Measurements from ENCODE around the gene GTF2IRD2.
"Not testable (repeated sequence)": the region's sequence is repeated elsewhere in the genome, so short reads cannot be mapped to it uniquely, and the experiment has no call there.

The GTF2IRD2 gene

DNA sequence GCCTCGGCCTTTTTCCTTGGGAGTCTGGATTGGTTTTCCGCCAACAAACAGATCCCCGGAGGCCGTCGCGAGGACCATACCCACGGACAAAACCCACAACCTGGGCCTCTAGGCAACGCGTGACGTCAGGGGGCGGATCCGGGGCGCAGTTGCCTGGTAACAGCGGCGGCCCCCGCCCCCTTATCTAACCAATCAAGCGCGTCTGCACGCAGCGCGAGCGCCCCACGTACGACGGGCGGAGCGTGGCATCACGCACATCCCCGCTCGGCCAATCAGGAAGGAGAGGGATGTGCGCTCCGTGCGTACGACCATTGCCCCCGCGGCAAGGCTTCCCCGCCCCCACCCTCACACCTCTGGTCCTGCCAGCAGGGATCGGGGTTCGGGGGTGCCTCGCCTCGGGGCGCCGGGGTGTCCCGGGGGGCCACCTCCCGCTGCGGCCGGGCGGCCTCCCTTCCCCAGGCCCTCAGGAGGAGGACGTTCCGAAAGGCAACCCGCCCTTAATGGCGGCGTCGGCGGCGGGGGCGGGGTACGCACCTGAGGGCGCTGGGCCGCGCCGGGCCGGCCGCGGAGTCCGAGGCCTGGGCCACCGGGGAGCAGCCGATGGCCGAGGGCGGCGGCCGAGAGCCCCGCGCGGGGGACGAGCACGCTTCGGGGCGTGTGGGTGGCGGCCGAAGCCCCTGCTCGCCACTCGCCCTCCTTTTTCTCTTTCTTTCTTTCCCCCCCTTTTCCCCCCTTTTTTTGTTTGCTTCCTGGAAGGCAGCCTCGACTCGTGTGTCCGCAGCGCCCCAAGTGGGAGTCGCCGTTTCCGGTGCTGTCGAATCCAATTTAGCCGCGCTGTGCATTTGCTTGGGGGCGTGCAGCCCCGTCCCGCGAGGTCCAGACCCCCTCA is at the start of gene GTF2IRD2:
Gene GTF2IRD2 (minus strand): TSS at position 773 of the 889 bp plus-strand sequence. CDS start 15,227 bp downstream, outside the sequence.
- DNase-seq: not testable (repeated sequence)

- peak; percentile 38 for DNase-seq
Observed at GRCh38 chr7:74890158-74891123, 39.0 kb upstream of the GTF2IRD2 start.

GRCh38 chr7:74889518-74890129 is 38.2 kb upstream of the GTF2IRD2 start:
- not testable (repeated sequence) for DNase-seq

DNA sequence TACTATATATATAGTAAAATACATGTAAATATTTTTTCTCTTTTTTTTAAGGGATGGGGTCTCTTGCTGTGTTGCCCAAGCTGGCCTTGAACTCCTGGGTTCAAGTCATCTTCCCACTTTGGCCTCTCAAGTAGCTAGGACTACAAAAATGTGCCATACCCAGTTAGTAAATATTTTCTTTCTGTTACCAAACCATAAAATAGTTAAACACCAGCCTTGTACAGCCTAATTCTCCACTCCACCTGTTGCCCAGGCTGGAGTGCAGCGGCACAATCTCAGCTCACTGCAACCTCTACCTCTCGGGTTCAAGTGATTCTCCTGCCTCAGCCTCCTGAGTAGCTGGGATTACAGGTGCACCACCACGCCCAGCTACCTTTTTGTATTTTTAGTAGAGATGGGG is 33.9 kb upstream of the GTF2IRD2 start:
- not testable (repeated sequence) for DNase-seq

- DNase-seq: not testable (repeated sequence)
Observed at GRCh38 chr7:74882110-74882509, 30.7 kb upstream of the GTF2IRD2 start.

DNA sequence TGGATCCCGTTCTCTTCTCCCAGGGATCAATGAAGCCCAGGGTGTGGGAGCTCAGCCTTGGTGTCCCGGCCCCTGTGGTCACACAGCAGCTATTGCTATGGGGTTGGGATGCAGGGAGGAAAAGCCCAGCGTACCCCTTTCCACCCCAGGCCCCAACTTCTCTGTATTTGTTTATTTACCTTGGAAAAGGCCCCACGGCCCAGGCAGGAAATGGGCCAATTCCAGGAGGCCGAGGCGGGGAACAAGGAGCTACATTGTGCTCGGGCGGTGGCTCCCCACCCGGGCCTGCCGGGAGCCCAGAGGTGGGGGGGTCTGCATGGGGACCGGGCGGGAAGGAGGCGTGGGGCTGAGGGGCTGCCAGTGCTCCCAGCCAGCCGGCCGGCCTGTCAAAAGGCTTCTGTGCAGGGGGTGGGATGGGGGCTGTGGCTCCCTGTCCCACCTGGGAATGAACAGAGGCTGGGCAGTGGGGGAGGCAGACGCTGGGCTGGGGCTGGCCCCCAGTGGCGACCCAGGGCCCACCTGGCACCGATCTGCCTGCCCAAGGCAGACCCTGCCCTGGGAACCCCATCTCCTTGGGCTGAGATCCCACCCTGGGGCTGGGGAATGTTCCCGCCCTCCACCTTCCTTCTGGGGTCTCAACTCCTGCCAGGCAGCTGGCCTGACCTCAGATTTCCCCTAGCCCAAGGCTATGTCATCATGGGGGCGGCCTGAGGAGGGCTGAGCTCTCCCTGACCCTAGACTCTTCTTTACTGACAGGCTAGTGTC is 23.5 kb upstream of the GTF2IRD2 start:
- DNase-seq: not testable (repeated sequence)

- not testable (repeated sequence) for DNase-seq
Observed at GRCh38 chr7:74874104-74874747, 22.8 kb upstream of the GTF2IRD2 start.

- DNase-seq: not testable (repeated sequence)
Observed at GRCh38 chr7:74872542-74872941, 21.1 kb upstream of the GTF2IRD2 start.

GRCh38 chr7:74865777-74866176 is 14.4 kb upstream of the GTF2IRD2 start:
- not testable (repeated sequence) for DNase-seq

GRCh38 chr7:74849853-74850252 is 1.6 kb downstream of the GTF2IRD2 start:
- not testable (repeated sequence) for DNase-seq

GRCh38 chr7:74830411-74830810 is 21.0 kb downstream of the GTF2IRD2 start:
- DNase-seq: not testable (repeated sequence)

DNA sequence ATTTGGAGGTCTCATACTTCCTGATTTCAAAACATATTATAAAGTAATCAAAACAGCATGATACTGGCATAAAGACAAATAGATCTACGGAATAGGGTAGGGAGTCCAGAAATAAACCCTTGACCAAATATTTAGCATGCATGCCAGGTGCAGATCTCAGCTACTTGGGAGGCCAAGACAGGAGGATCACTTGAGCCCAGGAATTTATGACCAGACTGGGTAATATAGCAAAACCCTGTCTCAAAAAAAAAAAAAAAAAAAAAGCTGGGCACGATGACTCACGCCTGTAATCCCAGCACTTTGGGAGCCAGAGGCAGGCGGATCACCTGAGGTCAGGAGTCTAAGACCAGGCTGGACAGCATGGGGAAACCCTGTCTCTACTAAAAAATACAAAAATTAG is 21.4 kb downstream of the GTF2IRD2 start:
- DNase-seq: not testable (repeated sequence)

DNA sequence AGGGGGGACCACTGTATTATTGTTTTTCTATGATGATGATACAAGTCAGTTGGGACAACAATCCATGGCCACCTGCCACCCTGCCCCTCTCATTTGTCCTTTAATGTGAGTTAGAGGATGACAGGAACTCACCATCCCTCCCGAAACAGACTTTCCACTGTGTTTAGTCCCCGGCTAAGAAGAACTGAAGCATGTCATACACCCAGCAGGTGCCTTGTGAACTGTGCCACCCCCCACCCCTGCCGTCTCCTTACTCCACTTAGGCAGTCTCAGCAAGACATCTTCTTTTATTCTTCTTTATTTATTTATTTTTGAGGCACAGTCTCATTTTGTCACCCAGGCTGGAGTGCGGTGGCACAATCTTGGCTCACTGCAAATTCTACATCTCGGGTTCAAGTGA is 30.1 kb downstream of the GTF2IRD2 start:
- DNase-seq: not testable (repeated sequence)

GRCh38 chr7:74820146-74820805 is 31.1 kb downstream of the GTF2IRD2 start:
- not testable (repeated sequence) for DNase-seq

- DNase-seq: not testable (repeated sequence)
Observed at GRCh38 chr7:74815882-74816281, 35.5 kb downstream of the GTF2IRD2 start.

DNA sequence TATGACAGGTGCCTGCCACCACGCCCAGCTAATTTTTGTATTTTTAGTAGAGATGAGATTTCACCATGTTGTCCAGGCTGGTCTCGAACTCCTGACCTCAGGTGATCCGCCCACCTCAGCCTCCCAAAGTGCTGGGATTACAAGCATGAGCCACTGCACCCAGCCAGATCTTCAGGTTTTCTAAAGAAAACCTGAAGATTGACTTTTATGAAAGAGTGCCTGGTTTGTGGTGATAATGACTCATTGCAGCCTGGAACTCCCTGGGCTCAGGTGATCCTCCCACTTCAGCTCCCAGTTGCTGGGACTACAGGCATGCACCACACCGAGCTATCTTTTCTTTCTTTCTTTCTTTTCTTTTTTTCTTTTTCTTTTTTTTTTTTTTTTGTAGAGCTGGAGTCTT is 52.8 kb downstream of the GTF2IRD2 start:
- DNase-seq: not testable (repeated sequence)

- not testable (repeated sequence) for DNase-seq
Observed at GRCh38 chr7:74797848-74798622, 53.4 kb downstream of the GTF2IRD2 start.

DNA sequence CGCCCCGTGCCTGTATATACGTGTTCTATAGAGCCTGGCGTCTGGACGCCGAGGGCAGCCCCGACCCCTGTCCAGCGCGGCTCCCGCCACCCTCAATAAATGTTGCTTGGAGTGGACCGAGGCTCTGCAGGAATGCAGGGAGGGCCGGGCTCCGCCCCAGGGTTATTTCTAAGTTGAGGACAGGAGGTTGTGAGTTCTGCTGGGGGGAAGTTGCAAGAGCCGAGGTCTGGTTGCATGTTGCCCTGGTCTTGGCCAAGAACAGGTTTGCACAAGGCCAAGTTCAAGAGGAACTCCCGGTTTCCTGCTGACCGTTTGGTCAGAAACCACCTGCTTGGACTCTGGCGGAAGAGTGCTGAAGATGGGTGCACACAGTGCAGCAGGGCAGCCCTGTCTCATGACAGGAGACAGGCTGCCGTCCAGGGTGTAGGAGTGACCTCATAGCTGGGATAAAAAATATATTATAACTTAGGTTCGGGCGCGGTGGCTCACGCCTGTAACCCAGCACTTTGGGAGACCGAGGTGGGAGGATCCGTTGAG is 62.1 kb downstream of the GTF2IRD2 start:
- not testable (repeated sequence) for DNase-seq

GRCh38 chr7:74788369-74789150 is 62.8 kb downstream of the GTF2IRD2 start:
- peak; percentile 53 for DNase-seq
